K562 (cell line): ENCODE results near the gene KCNQ2.

Source experiments
- BRCA1 ChIP-seq, 2 experiments: fragments of 450-650 bp in 1 of 2; sonication (generic) in 1 of 2; formaldehyde crosslinking in 1 of 2; IDR thresholded peaks; 2 replicates each; pipeline versions ENCODE4 v1.5.0 to v1.6.1; 2017 to 2020; ENCODE audit warnings: mild to moderate bottlenecking in 1 of 2, missing genetic modification reagents in 1 of 2
- EGR1 ChIP-seq: fragments of 450-650 bp; conservative IDR thresholded peaks from 2 replicates; pipeline ENCODE4 v1.6.1; 2017; ENCODE audit warnings: mild to moderate bottlenecking
- HCFC1 ChIP-seq: IDR thresholded peaks from 2 replicates; pipeline ENCODE4 v1.6.1; 2012; ENCODE audit warnings: low read depth, low read length, improper control_type of control experiment
- KDM1A ChIP-seq, 2 experiments: fragments of 450-650 bp; IDR thresholded peaks; 2 replicates each; pipeline ENCODE4 v1.6.1; 2016; ENCODE audit warnings: mild to moderate bottlenecking in 2 of 2
- KLF16 ChIP-seq: IDR thresholded peaks from 2 replicates; pipeline ENCODE4 v1.6.1; 2016; ENCODE audit warnings: antibody characterized with exemption
- SMARCC2 ChIP-seq: fragments of 450-650 bp; IDR thresholded peaks from 2 replicates; pipeline ENCODE4 v1.6.1; 2017; ENCODE audit warnings: antibody characterized with exemption, moderate library complexity, mild to moderate bottlenecking, low read depth
- STAT5B ChIP-seq: fragments of 250-450 bp; sonication (Bioruptor Pico); IDR thresholded peaks from 2 replicates; pipeline ENCODE4 v1.8.0; 2021; ENCODE audit warnings: mild to moderate bottlenecking, inconsistent platforms
- ZNF561 ChIP-seq: fragments of 450-650 bp; formaldehyde crosslinking; conservative IDR thresholded peaks from 2 replicates; pipeline ENCODE4 v1.4.0; 2020; ENCODE audit warnings: mild to moderate bottlenecking, moderate library complexity
- ZSCAN29 ChIP-seq: fragments of 450-650 bp; IDR thresholded peaks from 2 replicates; pipeline ENCODE4 v1.6.1; 2017
- TF ChIP-seq, protein P1 (sequence below), 3 experiments: fragments of 200-800 bp in 1 of 3; sonication (Bioruptor generic) in 1 of 3; sonication (generic) in 1 of 3; formaldehyde crosslinking in 1 of 3; IDR thresholded peaks; 2 replicates each; pipeline versions ENCODE4 v1.6.1 to v1.8.0; 2016 to 2022; ENCODE audit warnings: mild to moderate bottlenecking in 2 of 3, missing compliant biosample characterization in 2 of 3, missing genetic modification characterization in 2 of 3, missing genetic modification reagents in 1 of 3
- TF ChIP-seq, protein P2 (sequence below): fragments of 450-650 bp; IDR thresholded peaks from 2 replicates; pipeline ENCODE4 v1.6.1; 2018; ENCODE audit not compliant: partially characterized antibody

GRCh38 chr20:63359164-63359934 is 113.1 kb downstream of the KCNQ2 start:
- no peak for TF ChIP-seq ZNF561
- TF ChIP-seq STAT5B (CRISPR knock-in tag), result no peak
- TF ChIP-seq, protein P1, sequence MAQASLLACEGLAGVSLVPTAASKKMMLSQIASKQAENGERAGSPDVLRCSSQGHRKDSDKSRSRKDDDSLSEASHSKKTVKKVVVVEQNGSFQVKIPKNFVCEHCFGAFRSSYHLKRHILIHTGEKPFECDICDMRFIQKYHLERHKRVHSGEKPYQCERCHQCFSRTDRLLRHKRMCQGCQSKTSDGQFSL (CRISPR knock-in tag; IDR thresholded peaks at IDR 0.05), result no peak
- TF ChIP-seq, protein P1 (tag; IDR thresholded peaks at IDR 0.05), result no peak
- TF ChIP-seq, protein P2, sequence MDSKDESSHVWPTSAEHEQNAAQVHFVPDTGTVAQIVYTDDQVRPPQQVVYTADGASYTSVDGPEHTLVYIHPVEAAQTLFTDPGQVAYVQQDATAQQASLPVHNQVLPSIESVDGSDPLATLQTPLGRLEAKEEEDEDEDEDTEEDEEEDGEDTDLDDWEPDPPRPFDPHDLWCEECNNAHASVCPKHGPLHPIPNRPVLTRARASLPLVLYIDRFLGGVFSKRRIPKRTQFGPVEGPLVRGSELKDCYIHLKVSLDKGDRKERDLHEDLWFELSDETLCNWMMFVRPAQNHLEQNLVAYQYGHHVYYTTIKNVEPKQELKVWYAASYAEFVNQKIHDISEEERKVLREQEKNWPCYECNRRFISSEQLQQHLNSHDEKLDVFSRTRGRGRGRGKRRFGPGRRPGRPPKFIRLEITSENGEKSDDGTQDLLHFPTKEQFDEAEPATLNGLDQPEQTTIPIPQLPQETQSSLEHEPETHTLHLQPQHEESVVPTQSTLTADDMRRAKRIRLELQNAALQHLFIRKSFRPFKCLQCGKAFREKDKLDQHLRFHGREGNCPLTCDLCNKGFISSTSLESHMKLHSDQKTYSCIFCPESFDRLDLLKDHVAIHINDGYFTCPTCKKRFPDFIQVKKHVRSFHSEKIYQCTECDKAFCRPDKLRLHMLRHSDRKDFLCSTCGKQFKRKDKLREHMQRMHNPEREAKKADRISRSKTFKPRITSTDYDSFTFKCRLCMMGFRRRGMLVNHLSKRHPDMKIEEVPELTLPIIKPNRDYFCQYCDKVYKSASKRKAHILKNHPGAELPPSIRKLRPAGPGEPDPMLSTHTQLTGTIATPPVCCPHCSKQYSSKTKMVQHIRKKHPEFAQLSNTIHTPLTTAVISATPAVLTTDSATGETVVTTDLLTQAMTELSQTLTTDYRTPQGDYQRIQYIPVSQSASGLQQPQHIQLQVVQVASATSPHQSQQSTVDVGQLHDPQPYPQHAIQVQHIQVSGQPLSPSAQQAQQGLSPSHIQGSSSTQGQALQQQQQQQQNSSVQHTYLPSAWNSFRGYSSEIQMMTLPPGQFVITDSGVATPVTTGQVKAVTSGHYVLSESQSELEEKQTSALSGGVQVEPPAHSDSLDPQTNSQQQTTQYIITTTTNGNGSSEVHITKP, result no peak
- TF ChIP-seq SMARCC2, result no peak
- no peak for TF ChIP-seq KLF16
- no peak for TF ChIP-seq KDM1A (IDR thresholded peaks at IDR 0.05)
- TF ChIP-seq HCFC1, result no peak
- no peak for TF ChIP-seq EGR1
- TF ChIP-seq ZSCAN29, result no peak
- TF ChIP-seq BRCA1 (IDR thresholded peaks at IDR 0.05), result no peak
- TF ChIP-seq BRCA1 (CRISPR knock-in tag; IDR thresholded peaks at IDR 0.05), result no peak
